Activated T-cell treated with anti-CD3 and anti-CD28 coated beads, Interleukin-2, amount 50 U/mL, for 48 hours (primary cell): ENCODE measurements around the gene STK32B.

Experiments
- DNase-seq, 2 experiments: peaks; one replicate each; pipeline ENCODE4 v3.0.0-alpha.2; 2020

STK32B gene

GRCh38 chr4:5479518-5480060 is 428.3 kb downstream of the STK32B start:
- no peak for DNase-seq

- DNase-seq = no peak
Measured at GRCh38 chr4:5488413-5488812, 437.1 kb downstream of the STK32B start.

- DNase-seq = no peak
Measured at GRCh38 chr4:5489260-5489659, 438.0 kb downstream of the STK32B start.

GRCh38 chr4:5497489-5497888 is 446.2 kb downstream of the STK32B start:
- no peak for DNase-seq

- no peak for DNase-seq
Measured at GRCh38 chr4:5500165-5500564, 448.9 kb downstream of the STK32B start.

GRCh38 chr4:5503336-5503936 is 452.2 kb downstream of the STK32B start:
- DNase-seq = no peak

- DNase-seq = no peak
Measured at GRCh38 chr4:5504486-5504885, 453.2 kb downstream of the STK32B start.

GRCh38 chr4:5510504-5510903 is 459.2 kb downstream of the STK32B start:
- DNase-seq = no peak

GRCh38 chr4:5511791-5512190 is 460.5 kb downstream of the STK32B start:
- DNase-seq = no peak

- DNase-seq = no peak
Measured at GRCh38 chr4:5515646-5516045, 464.4 kb downstream of the STK32B start.

- DNase-seq = no peak
Measured at GRCh38 chr4:5517372-5517771, 466.1 kb downstream of the STK32B start.

GRCh38 chr4:5524446-5525299 is 473.4 kb downstream of the STK32B start:
- DNase-seq = no peak

GRCh38 chr4:5526080-5526846 is 475.0 kb downstream of the STK32B start:
- DNase-seq = no peak

- DNase-seq = no peak
Measured at GRCh38 chr4:5527211-5527610, 475.9 kb downstream of the STK32B start.

GRCh38 chr4:5528031-5528436 is 476.8 kb downstream of the STK32B start:
- no peak for DNase-seq

- no peak for DNase-seq
Measured at GRCh38 chr4:5532100-5532499, 480.8 kb downstream of the STK32B start.

- DNase-seq = no peak
Measured at GRCh38 chr4:5539584-5539983, 488.3 kb downstream of the STK32B start.

GRCh38 chr4:5541169-5541568 is 489.9 kb downstream of the STK32B start:
- no peak for DNase-seq

GRCh38 chr4:5543681-5544080 is 492.4 kb downstream of the STK32B start:
- DNase-seq = no peak

- no peak for DNase-seq
Measured at GRCh38 chr4:5544762-5545161, 493.5 kb downstream of the STK32B start.

GRCh38 chr4:5545271-5545670 is 494.0 kb downstream of the STK32B start:
- no peak for DNase-seq

GRCh38 chr4:5547651-5548249 is 496.5 kb downstream of the STK32B start:
- DNase-seq = no peak
